ENCODE measurements around the gene RNF26. TPM values are rescaled to one million over a fixed set of nuclear protein-coding genes. Genes with fewer than 3 reads are reported as not detected.

RNF26 gene
- total RNA-seq, 2 donors from 2014 or later = 51.8 to 76.3 TPM

DNA sequence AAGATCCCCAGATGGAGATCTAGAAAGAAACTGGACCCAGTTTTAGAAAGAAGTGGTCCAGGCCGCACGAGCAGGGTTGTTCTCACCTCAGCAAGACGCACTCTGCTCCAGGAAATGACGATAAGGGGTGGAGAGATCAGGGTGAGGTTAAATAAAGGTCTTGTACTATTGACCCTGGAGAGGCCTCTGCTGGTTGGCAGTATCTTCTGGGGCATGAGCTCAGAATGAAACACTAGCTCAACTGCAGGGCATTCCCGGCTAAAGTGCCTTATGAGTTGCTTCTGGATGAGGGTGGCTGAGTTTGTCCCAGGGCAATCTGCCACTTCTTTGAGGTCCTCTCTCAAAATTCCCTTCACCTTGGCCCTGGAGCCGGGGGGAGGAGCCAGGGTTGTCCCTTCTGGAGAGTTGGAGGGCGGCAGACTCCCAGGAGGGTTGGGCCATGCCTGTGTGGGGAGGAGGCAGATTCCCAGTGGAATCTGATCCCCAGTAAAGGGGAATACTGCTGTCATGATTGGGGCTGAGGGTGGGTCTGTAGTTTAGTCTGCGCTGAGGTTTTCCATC lies 36.2 kb downstream of the RNF26 start:
- Histone ChIP-seq H3K9ac (ENCODE audit: extremely low read depth, low read length, poor library complexity, severe bottlenecking) (no peak overlapping the region), H3K27ac (ENCODE audit: low read depth, low read length) (no peak overlapping the region), H3K9me3 (ENCODE audit: control insufficient read depth, low read length) (no peaks in the 10 kb centered on the region), H3K4me3 (ENCODE audit: low read length) (no peak overlapping the region), H3K27me3 (ENCODE audit: control insufficient read depth, insufficient read depth, low read length, poor library complexity, severe bottlenecking) (peaks cover under 1% of the 10 kb centered on the region), H3K4me1 (ENCODE audit: control insufficient read depth, insufficient read depth, low read length) (peaks cover 26% of the 10 kb centered on the region), H3K36me3 (ENCODE audit: control insufficient read depth, insufficient read depth, low read length) (peaks cover 53% of the 10 kb centered on the region)
- peaks cover 24% of the 10 kb centered on the region for H3K36me3 Mint-ChIP-seq (ENCODE audit: low read depth)
- H3K4me3 Mint-ChIP-seq = no peak overlapping the region
- peak overlapping the region; percentile 48 for H3K27ac Mint-ChIP-seq
- peaks cover 54% of the 10 kb centered on the region for H3K4me1 Mint-ChIP-seq
- DNase-seq = peak; percentile 68
- no peaks in the 10 kb centered on the region for H3K9me3 Mint-ChIP-seq
- 84 to 88% methylated on average over 6 to 8 of the region's 8 CpGs for WGBS, 2 experiments (ENCODE audit: insufficient coverage in 1 of 2, insufficient read length in 1 of 2)
- TF ChIP-seq, protein P1, sequence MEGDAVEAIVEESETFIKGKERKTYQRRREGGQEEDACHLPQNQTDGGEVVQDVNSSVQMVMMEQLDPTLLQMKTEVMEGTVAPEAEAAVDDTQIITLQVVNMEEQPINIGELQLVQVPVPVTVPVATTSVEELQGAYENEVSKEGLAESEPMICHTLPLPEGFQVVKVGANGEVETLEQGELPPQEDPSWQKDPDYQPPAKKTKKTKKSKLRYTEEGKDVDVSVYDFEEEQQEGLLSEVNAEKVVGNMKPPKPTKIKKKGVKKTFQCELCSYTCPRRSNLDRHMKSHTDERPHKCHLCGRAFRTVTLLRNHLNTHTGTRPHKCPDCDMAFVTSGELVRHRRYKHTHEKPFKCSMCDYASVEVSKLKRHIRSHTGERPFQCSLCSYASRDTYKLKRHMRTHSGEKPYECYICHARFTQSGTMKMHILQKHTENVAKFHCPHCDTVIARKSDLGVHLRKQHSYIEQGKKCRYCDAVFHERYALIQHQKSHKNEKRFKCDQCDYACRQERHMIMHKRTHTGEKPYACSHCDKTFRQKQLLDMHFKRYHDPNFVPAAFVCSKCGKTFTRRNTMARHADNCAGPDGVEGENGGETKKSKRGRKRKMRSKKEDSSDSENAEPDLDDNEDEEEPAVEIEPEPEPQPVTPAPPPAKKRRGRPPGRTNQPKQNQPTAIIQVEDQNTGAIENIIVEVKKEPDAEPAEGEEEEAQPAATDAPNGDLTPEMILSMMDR (conservative IDR thresholded peaks at IDR 0.05) = no peak
- peaks cover 12% of the 10 kb centered on the region for H3K27me3 Mint-ChIP-seq (ENCODE audit: insufficient read depth)

DNA sequence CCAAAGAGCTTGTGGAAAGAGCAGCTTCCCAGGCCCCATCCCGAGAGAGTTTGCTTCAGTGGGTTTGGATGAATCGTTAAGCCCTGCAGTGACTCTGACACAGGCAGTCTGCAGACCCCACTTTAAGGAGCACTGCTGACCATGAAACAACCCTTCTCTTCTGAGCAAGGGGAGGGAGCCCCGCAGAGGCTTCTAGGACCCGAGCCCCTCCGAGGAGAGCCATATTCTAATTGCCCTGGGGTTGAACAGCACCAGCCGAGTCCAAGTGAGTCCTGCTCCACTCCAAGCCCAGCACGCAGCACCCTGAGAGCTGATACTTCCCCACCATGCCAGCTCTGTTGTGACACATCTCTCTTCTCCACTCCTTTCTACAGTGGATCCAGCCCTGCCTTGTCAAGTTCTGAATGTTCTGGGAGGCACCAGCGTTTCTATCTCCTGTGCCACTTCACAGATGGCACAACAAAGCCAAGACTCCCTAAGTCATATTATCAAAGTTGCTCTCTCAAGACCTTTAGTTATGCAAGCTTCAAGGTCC lies 36.8 kb downstream of the RNF26 start:
- peaks cover 6% of the 10 kb centered on the region for H3K27me3 Mint-ChIP-seq (ENCODE audit: insufficient read depth)
- TF ChIP-seq, protein P1 (conservative IDR thresholded peaks at IDR 0.05) = no peak
- no peak overlapping the region for H3K27ac ChIP-seq (ENCODE audit: low read depth, low read length)
- H3K27ac Mint-ChIP-seq = no peak overlapping the region
- H3K4me3 Mint-ChIP-seq = no peak overlapping the region
- no peaks in the 10 kb centered on the region for H3K9me3 ChIP-seq (ENCODE audit: control insufficient read depth, low read length)
- H3K9ac ChIP-seq (ENCODE audit: extremely low read depth, low read length, poor library complexity, severe bottlenecking) = no peak overlapping the region
- H3K4me1 Mint-ChIP-seq = peaks cover 59% of the 10 kb centered on the region
- peaks cover 32% of the 10 kb centered on the region for H3K4me1 ChIP-seq (ENCODE audit: control insufficient read depth, insufficient read depth, low read length)
- no peak overlapping the region for H3K4me3 ChIP-seq (ENCODE audit: low read length)
- H3K36me3 Mint-ChIP-seq (ENCODE audit: low read depth) = peaks cover 24% of the 10 kb centered on the region
- DNase-seq = no peak
- H3K27me3 ChIP-seq (ENCODE audit: control insufficient read depth, insufficient read depth, low read length, poor library complexity, severe bottlenecking) = no peaks in the 10 kb centered on the region
- peaks cover 52% of the 10 kb centered on the region for H3K36me3 ChIP-seq (ENCODE audit: control insufficient read depth, insufficient read depth, low read length)
- 82 to 88% methylated on average over 8 of the region's 8 CpGs for WGBS, 2 experiments (ENCODE audit: insufficient coverage in 1 of 2, insufficient read length in 1 of 2)
- H3K9me3 Mint-ChIP-seq = no peaks in the 10 kb centered on the region

DNA sequence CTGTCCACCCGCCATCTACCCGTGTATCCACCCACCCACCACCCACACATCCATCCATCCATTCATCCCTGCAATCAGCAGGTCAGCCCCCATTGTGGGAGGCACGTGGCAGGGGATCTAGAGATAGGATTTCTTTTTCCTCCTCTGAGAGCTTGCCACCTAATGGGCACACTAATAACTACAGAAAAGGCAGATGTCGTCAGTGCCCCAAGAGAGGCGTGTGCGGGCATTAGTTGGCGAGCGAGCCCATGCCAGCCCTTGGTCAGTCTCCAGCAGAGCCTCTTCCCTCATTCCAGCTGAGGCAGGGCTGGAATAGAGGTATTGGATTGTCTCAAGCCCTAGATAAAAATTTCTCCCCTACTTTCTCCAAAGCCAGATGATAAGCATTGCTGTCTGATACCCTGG lies 37.5 kb downstream of the RNF26 start:
- Histone ChIP-seq H3K4me1 (ENCODE audit: control insufficient read depth, insufficient read depth, low read length) (peaks cover 38% of the 10 kb centered on the region), H3K27ac (ENCODE audit: low read depth, low read length) (no peak overlapping the region), H3K9me3 (ENCODE audit: control insufficient read depth, low read length) (no peaks in the 10 kb centered on the region), H3K27me3 (ENCODE audit: control insufficient read depth, insufficient read depth, low read length, poor library complexity, severe bottlenecking) (no peaks in the 10 kb centered on the region), H3K9ac (ENCODE audit: extremely low read depth, low read length, poor library complexity, severe bottlenecking) (no peak overlapping the region), H3K4me3 (ENCODE audit: low read length) (no peak overlapping the region), H3K36me3 (ENCODE audit: control insufficient read depth, insufficient read depth, low read length) (peaks cover 51% of the 10 kb centered on the region)
- TF ChIP-seq, protein P1 (conservative IDR thresholded peaks at IDR 0.05) = no peak
- Mint-ChIP-seq H3K9me3 (no peaks in the 10 kb centered on the region), H3K27ac (no peak overlapping the region), H3K36me3 (ENCODE audit: low read depth) (peaks cover 18% of the 10 kb centered on the region), H3K4me1 (peaks cover 63% of the 10 kb centered on the region), H3K4me3 (no peak overlapping the region), H3K27me3 (ENCODE audit: insufficient read depth) (no peaks in the 10 kb centered on the region)
- WGBS, 2 experiments (ENCODE audit: insufficient coverage in 1 of 2, insufficient read length in 1 of 2) = 69 to 86% methylated on average over 4 to 8 of the region's 8 CpGs
- peak; percentile 40 for DNase-seq
